IMR-90 (cell line): ENCODE results near the gene SLX4IP. TPM values are rescaled to one million over a fixed set of nuclear protein-coding genes. Genes with fewer than 3 reads are reported as not detected.

ENCODE experiments used
- ATAC-seq: fragments of 200-7000 bp; cut with Tn5 transposase; 2 replicates; pipeline ENCODE4 v1.9.1; 2020; ENCODE audit warnings: low read depth, mild to moderate bottlenecking, moderate library complexity
- BruUV-seq: library from RNA; stranded (reverse); fragments of 400-500 nt; replicated peaks from 2 replicates; lab custom pipeline; 2021; lab: Mats Ljungman, UMichigan
- CTCF ChIA-PET: fragments of 300-600 bp; formaldehyde crosslinking; extraction: SDS; loops from one replicate; lab custom pipeline; 2021; ENCODE audit warnings: antibody characterized with exemption; lab: Yijun Ruan, JAX
- POLR2A ChIA-PET: fragments of 300-600 bp; sonication (Branson Sonifier 250); formaldehyde crosslinking; loops from one replicate; lab custom pipeline; 2022; ENCODE audit warnings: antibody characterized with exemption; ENCODE audit not compliant: unreplicated experiment; lab: Charles Lee
- DNase-seq: peaks from one replicate; pipeline ENCODE4 v3.0.0; 2013
- H2AFZ ChIP-seq: replicated peaks from 2 replicates; pipeline ENCODE3; 2013; ENCODE audit warnings: low read length, mild to moderate bottlenecking; ENCODE audit not compliant: poor library complexity
- H2AK5ac ChIP-seq: 2 replicates; pipeline ENCODE4 v1.6.1; 2013; ENCODE audit warnings: low read depth, low read length, inconsistent platforms
- H2AK9ac ChIP-seq: replicated peaks from 2 replicates; pipeline ENCODE3; 2013; ENCODE audit warnings: mild to moderate bottlenecking, low read depth, low read length, moderate library complexity; ENCODE audit not compliant: poor library complexity
- H2BK120ac ChIP-seq: 2 replicates; pipeline ENCODE4 v1.6.1; 2013; ENCODE audit warnings: low read depth, low read length, inconsistent platforms
- H2BK15ac ChIP-seq: 3 replicates; pipeline ENCODE4 v1.6.1; 2013; ENCODE audit warnings: low read depth, low read length, inconsistent platforms
- H2BK20ac ChIP-seq: 2 replicates; pipeline ENCODE4 v1.6.1; 2013; ENCODE audit warnings: low read depth, mild to moderate bottlenecking, inconsistent platforms, low read length, moderate library complexity
- H2BK5ac ChIP-seq: 2 replicates; pipeline ENCODE4 v1.6.1; 2013; ENCODE audit warnings: mild to moderate bottlenecking, low read depth, low read length, inconsistent platforms; ENCODE audit not compliant: poor library complexity, severe bottlenecking
- H3K14ac ChIP-seq: replicated peaks from 2 replicates; pipeline ENCODE4 v1.6.1; 2013; ENCODE audit warnings: low read depth, low read length, inconsistent platforms
- H3K18ac ChIP-seq: 2 replicates; pipeline ENCODE4 v1.6.1; 2013; ENCODE audit warnings: low read depth, low read length, control low read depth
- H3K23ac ChIP-seq: 2 replicates; pipeline ENCODE4 v1.6.1; 2013; ENCODE audit warnings: low read depth, low read length, inconsistent platforms
- H3K27ac ChIP-seq: 2 replicates; pipeline ENCODE4 v1.5.1; 2013; ENCODE audit warnings: mild to moderate bottlenecking, control low read depth, low read length; ENCODE audit not compliant: insufficient read depth
- H3K27me3 ChIP-seq: 2 replicates; pipeline ENCODE4 v1.6.1; 2013; ENCODE audit warnings: low read length; ENCODE audit not compliant: control insufficient read depth, insufficient read depth
- H3K36me3 ChIP-seq: 2 replicates; pipeline ENCODE4 v1.6.1; 2013; ENCODE audit warnings: low read length, mixed read lengths; ENCODE audit not compliant: control insufficient read depth, insufficient read depth
- H3K4ac ChIP-seq: 2 replicates; pipeline ENCODE4 v1.6.1; 2013; ENCODE audit warnings: low read depth, low read length, inconsistent platforms
- H3K4me1 ChIP-seq: 2 replicates; pipeline ENCODE4 v1.6.1; 2013; ENCODE audit warnings: low read length, mixed read lengths; ENCODE audit not compliant: control insufficient read depth, insufficient read depth
- H3K4me2 ChIP-seq: 2 replicates; pipeline ENCODE4 v1.6.1; 2013; ENCODE audit warnings: low read depth, mild to moderate bottlenecking, control low read depth, low read length, moderate library complexity
- H3K4me3 ChIP-seq: 2 replicates; pipeline ENCODE4 v1.5.1; 2013; ENCODE audit warnings: low read depth, mild to moderate bottlenecking, control low read depth, low read length, moderate library complexity; ENCODE audit not compliant: insufficient read depth
- H3K56ac ChIP-seq: 2 replicates; pipeline ENCODE4 v1.6.1; 2013; ENCODE audit warnings: low read length, inconsistent platforms; ENCODE audit not compliant: insufficient read depth; ENCODE audit errors: extremely low read depth
- H3K79me1 ChIP-seq, 2 experiments: 2 replicates each; pipeline ENCODE4 v1.6.1; 2013; ENCODE audit warnings: low read length in 2 of 2, inconsistent platforms in 1 of 2, low read depth in 1 of 2
- H3K9ac ChIP-seq: 2 replicates; pipeline ENCODE4 v1.6.1; 2013; ENCODE audit warnings: low read depth, low read length, control low read depth
- H3K9me1 ChIP-seq: 2 replicates; pipeline ENCODE4 v1.6.1; 2013; ENCODE audit warnings: low read length, inconsistent platforms; ENCODE audit not compliant: insufficient read depth
- H3K9me3 ChIP-seq: 2 replicates; pipeline ENCODE4 v1.6.1; 2013; ENCODE audit warnings: low read length; ENCODE audit not compliant: control insufficient read depth, insufficient read depth
- H4K20me1 ChIP-seq: 2 replicates; pipeline ENCODE4 v1.6.1; 2013; ENCODE audit warnings: low read length, inconsistent platforms; ENCODE audit not compliant: insufficient read depth
- H4K5ac ChIP-seq: 2 replicates; pipeline ENCODE4 v1.6.1; 2013; ENCODE audit warnings: mild to moderate bottlenecking, low read depth, low read length, control low read depth
- H4K8ac ChIP-seq, 2 experiments: 2 replicates each; pipeline ENCODE4 v1.6.1; 2013; ENCODE audit warnings: low read depth in 2 of 2, low read length in 2 of 2, control low read depth in 1 of 2, inconsistent platforms in 1 of 2
- H4K91ac ChIP-seq: 2 replicates; pipeline ENCODE4 v1.6.1; 2013; ENCODE audit warnings: low read depth, low read length, inconsistent platforms; ENCODE audit not compliant: insufficient read depth
- BHLHE40 ChIP-seq: fragments of 150-350 bp; IDR thresholded peaks from 2 replicates; pipeline ENCODE4 v1.6.1; 2016; ENCODE audit warnings: mild to moderate bottlenecking, low read depth, low read length
- CEBPB ChIP-seq: IDR thresholded peaks from 2 replicates; pipeline ENCODE4 v1.6.1; 2012; ENCODE audit warnings: low read depth, low read length, improper control_type of control experiment
- CTCF ChIP-seq: conservative IDR thresholded peaks from 2 replicates; pipeline ENCODE4 v1.5.1; 2012; ENCODE audit warnings: mild to moderate bottlenecking, low read depth, low read length, improper control_type of control experiment
- MAFK ChIP-seq: IDR thresholded peaks from 2 replicates; pipeline ENCODE4 v1.6.1; 2012; ENCODE audit warnings: low read depth, low read length, improper control_type of control experiment
- MAZ ChIP-seq: IDR thresholded peaks from 2 replicates; pipeline ENCODE4 v1.6.1; 2012; ENCODE audit warnings: low read depth, mild to moderate bottlenecking, low read length, improper control_type of control experiment, moderate library complexity, borderline replicate concordance
- MXI1 ChIP-seq: IDR thresholded peaks from 2 replicates; pipeline ENCODE4 v1.6.1; 2012; ENCODE audit warnings: low read depth, mild to moderate bottlenecking, low read length, moderate library complexity, borderline replicate concordance
- NFE2L2 ChIP-seq: fragments of 150-350 bp; IDR thresholded peaks from 2 replicates; pipeline ENCODE4 v1.6.1; 2016; ENCODE audit warnings: low read depth, mild to moderate bottlenecking, low read length
- POLR2A ChIP-seq: IDR thresholded peaks from 2 replicates; pipeline ENCODE4 v1.6.1; 2012; ENCODE audit warnings: mild to moderate bottlenecking, low read depth, low read length
- RAD21 ChIP-seq: IDR thresholded peaks from 2 replicates; pipeline ENCODE4 v1.6.1; 2012; ENCODE audit warnings: low read length, improper control_type of control experiment
- RCOR1 ChIP-seq: IDR thresholded peaks from 2 replicates; pipeline ENCODE4 v1.6.1; 2012; ENCODE audit warnings: mild to moderate bottlenecking, low read length, improper control_type of control experiment; ENCODE audit not compliant: insufficient replicate concordance
- SMC3 ChIP-seq: fragments of 150-350 bp; IDR thresholded peaks from 2 replicates; pipeline ENCODE4 v1.6.1; 2016; ENCODE audit warnings: low read depth, mild to moderate bottlenecking, antibody characterized with exemption, low read length, moderate library complexity
- USF2 ChIP-seq: fragments of 150-350 bp; IDR thresholded peaks from 2 replicates; pipeline ENCODE4 v1.6.1; 2017; ENCODE audit warnings: mild to moderate bottlenecking, antibody characterized with exemption, low read length, low read depth
- WGBS, 2 experiments: methylation state at CpG; one replicate each; pipeline versions ENCODE4 v1.1.5 to v1.1.7; 2013; ENCODE audit warnings: missing lambda C conversion rate in 2 of 2; ENCODE audit not compliant: insufficient read length in 1 of 2; ENCODE audit errors: extremely low coverage in 2 of 2; 5-methylcytosine and 5-hydroxymethylcytosine counted together
- dilution Hi-C: fragments of 300-500 bp; cut with HindIII; formaldehyde crosslinking; loops from one replicate; pipeline ENCODE4 v1.14.3; 2018; ENCODE audit warnings: low sequenced_read_pairs; ENCODE audit not compliant: unreplicated experiment
- in situ Hi-C: fragments of 300-500 bp; cut with MboI; formaldehyde crosslinking; loops from 3 replicates; pipeline ENCODE4 v1.14.3; 2019; ENCODE audit warnings: low sequenced_read_pairs, inconsistent platforms, mixed read lengths
- intact Hi-C: fragments of 100-400 bp; cut with micrococcal nuclease; formaldehyde crosslinking; loops from 2 replicates; pipeline ENCODE4 v1.10.0; 2022
- polyA plus RNA-seq, 3 experiments: library from polyadenylated mRNA; depleted of rRNA; stranded (reverse); fragments of >200 nt; gene quantifications; 2 replicates each; pipeline ENCODE4 v1.2.3, GENCODE V29; 2012; ENCODE audit warnings: low replicate concordance in 1 of 3
- total RNA-seq: library from RNA; depleted of rRNA; stranded (reverse); fragments of >200 nt; gene quantifications from 2 replicates; pipeline ENCODE4 v1.2.3, GENCODE V29; 2012
- TF ChIP-seq, protein P1 (sequence below): fragments of 150-350 bp; IDR thresholded peaks from 2 replicates; pipeline ENCODE4 v1.6.1; 2016; ENCODE audit warnings: low read depth, mild to moderate bottlenecking, low read length, moderate library complexity, borderline replicate concordance

The SLX4IP gene
- total and polyA plus RNA-seq, 2 of the 4 experiments (the other 2 are of a cell fraction), result 1.3 to 5.9 TPM

GRCh38 chr20:10662151-10662550 lies 227.0 kb downstream of the SLX4IP start:
- Histone ChIP-seq H4K5ac (no peak overlapping the region), H2BK20ac (no peak overlapping the region), H2AFZ (no peak overlapping the region), H2AK5ac (no peak overlapping the region), H3K23ac (no peak overlapping the region), H4K8ac (no peak overlapping the region), H3K56ac (no peak overlapping the region), H2BK120ac (no peak overlapping the region), H3K4me2 (no peak overlapping the region), H3K9ac (no peak overlapping the region), H3K9me1 (peaks cover 32% of the 10 kb centered on the region; the same call in 1 of the 2 replicates), H2AK9ac (no peak overlapping the region), H4K91ac (no peak overlapping the region), H3K4me3 (no peak overlapping the region), H3K9me3 (no peaks in the 10 kb centered on the region), H3K27ac (no peak overlapping the region), H3K79me1 (peaks cover 46 to 78% of the 10 kb centered on the region in 2 experiments), H3K4ac (no peak overlapping the region), H2BK5ac (no peak overlapping the region), H3K36me3 (peaks cover 68% of the 10 kb centered on the region), H3K27me3 (no peaks in the 10 kb centered on the region), H3K4me1 (peaks cover 14% of the 10 kb centered on the region), H4K20me1 (peaks cover 29% of the 10 kb centered on the region; the same call in 1 of the 2 replicates), H2BK15ac (no peak overlapping the region), H3K18ac (no peak overlapping the region), H3K14ac (no peak overlapping the region)
- dilution Hi-C loops, result loop anchor here (25.0 kb wide), 1 partner anchor 875 kb away; no protein-coding TSS in a partner anchor
- in situ Hi-C loops, result loop anchor here (10.0 kb wide), 1 partner anchor 613 kb away; no protein-coding TSS in a partner anchor
- no CpG with 5 or more reads among the region's 5 CpGs for WGBS, 2 experiments
- no TSS peak for BruUV-seq
- POLR2A ChIA-PET, result no interaction called here
- TF ChIP-seq SMC3 (no peak), MXI1 (no peak), RAD21 (no peak), MAZ (no peak), POLR2A (no peak), USF2 (no peak), CEBPB (no peak), NFE2L2 (no peak), RCOR1 (no peak), MAFK (no peak), BHLHE40 (no peak), CTCF (no peak)
- TF ChIP-seq, protein P1, sequence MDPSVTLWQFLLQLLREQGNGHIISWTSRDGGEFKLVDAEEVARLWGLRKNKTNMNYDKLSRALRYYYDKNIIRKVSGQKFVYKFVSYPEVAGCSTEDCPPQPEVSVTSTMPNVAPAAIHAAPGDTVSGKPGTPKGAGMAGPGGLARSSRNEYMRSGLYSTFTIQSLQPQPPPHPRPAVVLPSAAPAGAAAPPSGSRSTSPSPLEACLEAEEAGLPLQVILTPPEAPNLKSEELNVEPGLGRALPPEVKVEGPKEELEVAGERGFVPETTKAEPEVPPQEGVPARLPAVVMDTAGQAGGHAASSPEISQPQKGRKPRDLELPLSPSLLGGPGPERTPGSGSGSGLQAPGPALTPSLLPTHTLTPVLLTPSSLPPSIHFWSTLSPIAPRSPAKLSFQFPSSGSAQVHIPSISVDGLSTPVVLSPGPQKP, result no peak
- CTCF ChIA-PET, result interaction anchor here (0.6 to 1.1 kb wide), 2 partner anchors 60 to 107 kb away, joined by 3 to 4 read pairs; no protein-coding TSS in a partner anchor
- no peak for ATAC-seq
- intact Hi-C loops, result no loop called here
- DNase-seq, result no peak
